ENCODE measurements around the gene DGCR6. TPM values are rescaled to one million over a fixed set of nuclear protein-coding genes. Genes with fewer than 3 reads are reported as not detected.
"Not testable (repeated sequence)": the region's sequence is repeated elsewhere in the genome, so short reads cannot be mapped to it uniquely, and the experiment has no call there.

DGCR6 gene
- total and polyA plus RNA-seq, 2 experiments from 2014 or later, result 0.86 to 3.0 TPM

DNA sequence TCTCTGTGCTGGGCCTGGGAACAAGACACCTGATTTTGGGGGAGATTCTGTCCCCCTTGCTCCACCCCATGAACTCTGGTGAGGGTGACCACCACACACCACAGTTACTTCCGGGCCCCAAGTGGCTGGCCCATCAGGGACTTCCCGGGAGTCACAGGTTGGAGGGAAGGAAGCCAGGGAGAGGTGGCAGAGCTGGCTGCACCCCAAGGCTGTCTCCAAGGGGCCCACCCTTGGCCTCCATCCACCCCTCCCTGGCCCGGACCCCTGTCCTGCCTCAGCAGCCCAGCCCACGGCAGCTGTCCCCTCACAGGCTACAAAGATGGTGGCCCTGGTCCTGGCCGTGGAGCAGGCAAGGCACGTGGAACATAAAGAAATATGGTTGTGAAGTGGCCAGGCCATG lies 53.1 kb downstream of the DGCR6 start:
- H3K36me3 ChIP-seq (ENCODE audit: low read depth); H3K9ac ChIP-seq; H3K9me2 ChIP-seq (ENCODE audit: insufficient read depth); H4K20me1 ChIP-seq (ENCODE audit: insufficient read depth); H3K4me2 ChIP-seq (ENCODE audit: unreplicated experiment); H3F3A ChIP-seq (ENCODE audit: insufficient read depth); H3K9me3 ChIP-seq (ENCODE audit: low read depth); H3K79me2 ChIP-seq (ENCODE audit: insufficient read depth); DNase-seq; in situ Hi-C loops (cut with MboI); H3K4me3 ChIP-seq; H3K27ac ChIP-seq; H3K4me1 ChIP-seq (ENCODE audit: insufficient read depth); H2AFZ ChIP-seq; H3K27me3 ChIP-seq (replicated peaks; ENCODE audit: insufficient read depth): not testable (repeated sequence)
- 30 to 47% methylated on average over 6 of the region's 6 CpGs for WGBS, 2 experiments (ENCODE audit: low coverage in 1 of 2, low lambda C conversion rate in 2 of 2, missing lambda C conversion rate in 2 of 2)

DNA sequence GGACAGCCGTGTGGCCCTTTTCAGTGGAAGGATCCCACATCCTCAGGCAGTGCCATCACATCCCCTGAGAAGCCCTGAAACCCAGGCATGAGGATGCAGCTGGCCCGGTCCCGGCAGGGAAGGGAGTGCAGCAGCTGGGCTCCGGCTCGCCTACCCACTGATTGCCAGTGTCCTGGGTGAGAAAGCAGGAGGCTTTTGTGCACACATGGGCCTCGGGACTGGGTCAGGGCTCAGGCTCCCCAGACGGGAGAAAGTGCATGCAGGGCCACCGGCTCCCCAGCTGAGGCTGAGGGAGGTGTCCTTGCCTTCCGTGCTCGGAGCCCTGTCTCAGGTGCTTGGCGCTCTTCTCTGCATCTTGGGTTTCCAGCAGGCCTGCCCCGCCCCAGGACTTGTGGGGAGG lies 53.6 kb downstream of the DGCR6 start:
- in situ Hi-C loops (cut with MboI); DNase-seq: not testable (repeated sequence)

DNA sequence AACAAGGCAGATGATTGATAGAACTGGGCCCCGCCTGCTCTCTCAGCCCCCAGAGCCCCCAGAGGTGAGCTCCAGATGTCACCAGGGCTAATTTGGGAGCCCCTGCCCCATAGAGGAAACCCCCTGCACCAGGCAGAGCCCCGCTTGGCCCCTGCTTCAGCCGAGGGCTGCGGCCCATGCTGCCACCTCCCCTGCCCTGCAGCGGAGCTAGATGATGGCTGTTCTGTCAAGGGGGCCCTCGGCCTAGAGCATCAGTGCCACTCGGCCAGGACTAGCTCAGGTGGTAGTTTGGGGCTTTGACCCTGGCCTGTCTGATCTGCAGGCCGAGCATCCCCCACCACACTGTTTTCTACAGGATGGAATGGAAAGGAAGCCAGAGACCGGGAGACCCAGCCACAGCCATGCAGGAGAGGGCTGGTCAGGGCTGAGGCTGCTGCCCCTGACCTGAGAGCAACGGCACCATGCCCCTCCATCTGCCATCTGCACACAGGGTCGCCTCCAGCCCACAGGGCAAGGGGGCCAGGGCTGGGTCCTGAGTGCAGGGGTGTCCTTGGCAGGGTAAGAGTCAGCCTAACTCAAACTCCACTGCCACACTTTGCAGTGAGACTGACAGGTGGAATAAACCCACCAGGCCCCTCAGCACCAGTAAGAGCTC lies 54.2 kb downstream of the DGCR6 start:
- H4K20me1 ChIP-seq (ENCODE audit: insufficient read depth); H3K9me3 ChIP-seq (ENCODE audit: low read depth); H3K36me3 ChIP-seq (ENCODE audit: low read depth); H2AFZ ChIP-seq; H3K27ac ChIP-seq; in situ Hi-C loops (cut with MboI); H3K9me2 ChIP-seq (ENCODE audit: insufficient read depth); H3K4me1 ChIP-seq (ENCODE audit: insufficient read depth); H3K27me3 ChIP-seq (replicated peaks; ENCODE audit: insufficient read depth); H3K4me3 ChIP-seq; DNase-seq; H3K9ac ChIP-seq; H3K79me2 ChIP-seq (ENCODE audit: insufficient read depth); H3F3A ChIP-seq (ENCODE audit: insufficient read depth); H3K4me2 ChIP-seq (ENCODE audit: unreplicated experiment): not testable (repeated sequence)
- 48 to 52% methylated on average over 8 to 9 of the region's 11 CpGs for WGBS, 2 experiments (ENCODE audit: low coverage in 1 of 2, low lambda C conversion rate in 2 of 2, missing lambda C conversion rate in 2 of 2)

More for the DNA sequence above, 53.6 kb downstream of the DGCR6 start:
- H3K9me3 ChIP-seq (ENCODE audit: low read depth); H3K4me1 ChIP-seq (ENCODE audit: insufficient read depth); H3K9me2 ChIP-seq (ENCODE audit: insufficient read depth); H3K36me3 ChIP-seq (ENCODE audit: low read depth); H2AFZ ChIP-seq; H4K20me1 ChIP-seq (ENCODE audit: insufficient read depth); H3K4me3 ChIP-seq; H3K9ac ChIP-seq; H3K27me3 ChIP-seq (replicated peaks; ENCODE audit: insufficient read depth); H3F3A ChIP-seq (ENCODE audit: insufficient read depth); H3K4me2 ChIP-seq (ENCODE audit: unreplicated experiment); H3K27ac ChIP-seq; H3K79me2 ChIP-seq (ENCODE audit: insufficient read depth): not testable (repeated sequence)
- 56 to 58% methylated on average over 9 to 11 of the region's 12 CpGs for WGBS, 2 experiments (ENCODE audit: low coverage in 1 of 2, low lambda C conversion rate in 2 of 2, missing lambda C conversion rate in 2 of 2)

DNA sequence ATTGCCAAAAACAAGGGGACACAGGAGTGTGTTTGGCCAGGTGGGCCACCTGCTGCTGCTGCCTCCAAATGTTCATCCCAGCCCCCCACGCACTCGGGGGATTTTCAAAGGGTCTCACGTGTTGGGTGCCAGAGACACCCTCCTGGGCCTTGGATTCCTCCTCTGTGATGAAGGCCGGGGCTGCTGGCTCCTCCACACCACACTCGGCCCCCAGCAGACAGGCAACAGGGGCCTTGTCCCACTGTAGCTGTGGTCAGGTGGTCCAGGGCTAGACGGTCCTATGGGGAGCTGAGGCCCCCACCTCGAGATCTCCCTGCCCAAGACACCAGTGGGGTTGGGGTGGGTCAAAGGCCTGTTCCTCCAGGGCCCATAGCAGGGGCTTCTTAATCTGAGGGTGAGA lies 55.1 kb downstream of the DGCR6 start:
- H3K36me3 ChIP-seq (ENCODE audit: low read depth); H3F3A ChIP-seq (ENCODE audit: insufficient read depth); H3K79me2 ChIP-seq (ENCODE audit: insufficient read depth); H3K27ac ChIP-seq; H3K4me3 ChIP-seq; H2AFZ ChIP-seq; in situ Hi-C loops (cut with MboI); H3K9me2 ChIP-seq (ENCODE audit: insufficient read depth); H4K20me1 ChIP-seq (ENCODE audit: insufficient read depth); H3K9me3 ChIP-seq (ENCODE audit: low read depth); H3K27me3 ChIP-seq (replicated peaks; ENCODE audit: insufficient read depth); H3K4me2 ChIP-seq (ENCODE audit: unreplicated experiment); H3K4me1 ChIP-seq (ENCODE audit: insufficient read depth); H3K9ac ChIP-seq; DNase-seq: not testable (repeated sequence)
- 39 to 40% methylated on average over 5 to 7 of the region's 7 CpGs for WGBS, 2 experiments (ENCODE audit: low coverage in 1 of 2, low lambda C conversion rate in 2 of 2, missing lambda C conversion rate in 2 of 2)

Other genes starting within 250 kb of the DGCR6 start
- gene PRODH, start 30.0 kb downstream of the DGCR6 start, total RNA-seq (2014; rRNA removed; shearing (Covaris generic)), result not detected in 2 replicates
- gene PRODH, start 30.0 kb downstream of the DGCR6 start, polyA plus RNA-seq (2016; fragmentation: Nextera tagmentation; extraction: Ambion mirVana), result not detected in 2 replicates
- 42.7 and 43.6 TPM in 2 replicates for gene DGCR2, start 216.1 kb downstream of the DGCR6 start, total RNA-seq (2014; rRNA removed; shearing (Covaris generic))
- 25.6 and 27.1 TPM in 2 replicates for gene DGCR2, start 216.1 kb downstream of the DGCR6 start, polyA plus RNA-seq (2016; fragmentation: Nextera tagmentation; extraction: Ambion mirVana)
- gene TSSK2, start 225.0 kb downstream of the DGCR6 start, total RNA-seq (2014; rRNA removed; shearing (Covaris generic)), result not detected in 2 replicates
- gene TSSK2, start 225.0 kb downstream of the DGCR6 start, polyA plus RNA-seq (2016; fragmentation: Nextera tagmentation; extraction: Ambion mirVana), result not detected in 2 replicates
- 18.6 and 23.0 TPM in 2 replicates for gene ESS2, start 238.3 kb downstream of the DGCR6 start, total RNA-seq (2014; rRNA removed; shearing (Covaris generic))
- 12.3 and 12.6 TPM in 2 replicates for gene ESS2, start 238.3 kb downstream of the DGCR6 start, polyA plus RNA-seq (2016; fragmentation: Nextera tagmentation; extraction: Ambion mirVana)
- gene GSC2, start 244.0 kb downstream of the DGCR6 start, total RNA-seq (2014; rRNA removed; shearing (Covaris generic)), result not detected in 2 replicates
- gene GSC2, start 244.0 kb downstream of the DGCR6 start, polyA plus RNA-seq (2016; fragmentation: Nextera tagmentation; extraction: Ambion mirVana), result not detected in 2 replicates